ENCODE measurements around the gene SLMAP. TPM values are rescaled to one million over a fixed set of nuclear protein-coding genes. Genes with fewer than 3 reads are reported as not detected.

SLMAP gene
- total and polyA plus RNA-seq, 11 donors, result 96.4 to 534 (median 269) TPM

DNA sequence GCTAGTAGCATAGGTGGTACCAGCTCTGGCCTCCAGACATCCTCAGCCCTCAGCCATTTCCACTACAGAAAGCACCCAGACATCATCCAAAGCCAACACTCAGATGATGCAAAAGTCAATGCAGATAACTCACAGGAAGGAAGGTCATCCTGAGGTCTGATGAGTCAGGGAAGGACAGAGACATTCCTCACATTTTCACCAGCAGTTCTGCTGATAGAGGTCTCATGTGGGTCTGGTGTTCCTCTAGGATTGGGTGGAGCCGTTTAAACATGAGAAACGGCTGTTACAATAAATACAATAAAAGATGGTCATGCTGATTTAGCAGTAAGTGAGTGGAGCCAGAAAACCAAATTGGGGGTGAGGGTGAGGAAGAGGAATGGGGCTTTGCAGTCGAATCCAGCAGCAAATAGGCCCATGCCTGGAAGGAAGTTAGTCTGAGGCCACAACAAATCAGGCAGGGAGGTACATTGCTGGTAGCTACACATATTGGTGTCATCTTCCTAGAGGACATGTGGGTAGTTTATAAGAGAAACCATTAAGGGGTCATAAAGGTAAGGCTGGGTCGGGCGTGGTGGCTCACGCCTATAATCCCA lies 218.8 kb downstream of the SLMAP start:
- Histone ChIP-seq H3K4me3 (no peak overlapping the region), H3K4me1 (peaks cover 0 to 50% (median 18%) of the 10 kb centered on the region in 12 donors), H3K27me3 (no peaks in the 10 kb centered on the region), H3K27ac (peak overlapping the region in 7 of 12 donors; percentile 11 to 70 (median 24)), H3K9me3 (no peaks in the 10 kb centered on the region), H3K36me3 (no peaks in the 10 kb centered on the region)
- TF ChIP-seq, protein P1, sequence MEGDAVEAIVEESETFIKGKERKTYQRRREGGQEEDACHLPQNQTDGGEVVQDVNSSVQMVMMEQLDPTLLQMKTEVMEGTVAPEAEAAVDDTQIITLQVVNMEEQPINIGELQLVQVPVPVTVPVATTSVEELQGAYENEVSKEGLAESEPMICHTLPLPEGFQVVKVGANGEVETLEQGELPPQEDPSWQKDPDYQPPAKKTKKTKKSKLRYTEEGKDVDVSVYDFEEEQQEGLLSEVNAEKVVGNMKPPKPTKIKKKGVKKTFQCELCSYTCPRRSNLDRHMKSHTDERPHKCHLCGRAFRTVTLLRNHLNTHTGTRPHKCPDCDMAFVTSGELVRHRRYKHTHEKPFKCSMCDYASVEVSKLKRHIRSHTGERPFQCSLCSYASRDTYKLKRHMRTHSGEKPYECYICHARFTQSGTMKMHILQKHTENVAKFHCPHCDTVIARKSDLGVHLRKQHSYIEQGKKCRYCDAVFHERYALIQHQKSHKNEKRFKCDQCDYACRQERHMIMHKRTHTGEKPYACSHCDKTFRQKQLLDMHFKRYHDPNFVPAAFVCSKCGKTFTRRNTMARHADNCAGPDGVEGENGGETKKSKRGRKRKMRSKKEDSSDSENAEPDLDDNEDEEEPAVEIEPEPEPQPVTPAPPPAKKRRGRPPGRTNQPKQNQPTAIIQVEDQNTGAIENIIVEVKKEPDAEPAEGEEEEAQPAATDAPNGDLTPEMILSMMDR (IDR thresholded peaks at IDR 0.05), result no peak
- no peak for TF ChIP-seq POLR2A (IDR thresholded peaks at IDR 0.05)
- DNase-seq, result peak in 1 of 5 donors; percentile 48
- intact Hi-C loops (cut with DNase I), result no loop called here
- ATAC-seq, result peak in 3 of 4 donors; percentile 59 to 84 (median 71)
- WGBS, 4 donors, result 57 to 62% (median 59%) methylated on average over 6 of the region's 6 CpGs

DNA sequence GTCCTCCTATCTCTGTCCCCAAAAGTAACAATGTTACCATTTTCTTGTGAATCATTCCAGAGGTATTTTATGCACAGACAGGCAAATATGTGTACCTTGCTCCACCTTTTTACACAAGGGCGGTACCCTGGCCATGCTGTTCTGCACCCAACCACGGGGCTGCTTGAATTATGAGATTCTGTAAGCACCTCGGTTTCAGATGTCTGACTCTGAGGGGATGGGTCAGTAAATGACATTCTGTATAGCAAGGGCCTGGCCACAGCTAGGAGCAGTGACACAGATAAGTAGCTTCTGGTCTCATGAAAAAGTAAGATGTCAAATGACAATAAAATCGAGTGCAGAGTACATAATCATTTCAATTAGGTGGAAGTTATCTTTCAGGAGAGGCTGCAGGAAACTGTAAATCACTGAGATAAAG lies 221.7 kb downstream of the SLMAP start:
- H3K27me3 ChIP-seq, result no peaks in the 10 kb centered on the region
- no peaks in the 10 kb centered on the region for H3K36me3 ChIP-seq
- peaks cover 2 to 43% (median 12%) of the 10 kb centered on the region in 12 donors for H3K4me1 ChIP-seq
- DNase-seq (no peak), ATAC-seq (no peak)
- no peaks in the 10 kb centered on the region for H3K9me3 ChIP-seq
- no peak overlapping the region for H3K4me3 ChIP-seq
- intact Hi-C loops (cut with DNase I), result no loop called here
- peak overlapping the region in 6 of 12 donors; percentile 5 to 61 (median 40) for H3K27ac ChIP-seq
- no peak for TF ChIP-seq POLR2A (IDR thresholded peaks at IDR 0.05)
- TF ChIP-seq, protein P1 (IDR thresholded peaks at IDR 0.05), result no peak
- WGBS, 4 donors, result 61 to 67% (median 64%) methylated on average over 4 of the region's 4 CpGs

DNA sequence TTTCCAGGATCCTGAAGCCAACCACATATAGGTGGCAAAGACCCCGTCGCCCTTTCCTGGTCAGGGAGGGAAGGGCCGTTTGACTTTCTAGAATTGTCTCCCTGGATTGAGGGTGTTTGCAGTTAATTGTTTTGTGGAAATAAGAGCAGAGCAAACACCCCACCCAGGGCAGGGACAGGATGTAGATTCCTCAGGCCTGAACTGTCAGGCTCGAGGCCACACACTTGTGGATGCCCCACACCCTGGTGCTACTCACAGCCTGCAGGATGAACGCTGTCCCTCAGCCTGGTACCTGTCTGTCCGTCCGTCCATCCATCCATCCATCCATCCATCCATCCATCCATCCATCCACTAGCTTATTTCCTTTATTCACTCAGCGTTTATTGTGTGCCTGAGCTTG lies 222.2 kb downstream of the SLMAP start:
- peaks cover 4 to 45% (median 14%) of the 10 kb centered on the region in 12 donors for H3K4me1 ChIP-seq
- peak overlapping the region in 5 of 12 donors; percentile 17 to 61 (median 45) for H3K27ac ChIP-seq
- H3K27me3 ChIP-seq, result no peaks in the 10 kb centered on the region
- no peaks in the 10 kb centered on the region for H3K36me3 ChIP-seq
- DNase-seq, result peak in 1 of 5 donors; percentile 37
- WGBS, 4 donors, result 59 to 79% (median 68%) methylated on average over 8 of the region's 8 CpGs
- no peak for TF ChIP-seq POLR2A (IDR thresholded peaks at IDR 0.05)
- TF ChIP-seq, protein P1 (IDR thresholded peaks at IDR 0.05), result no peak
- no peaks in the 10 kb centered on the region for H3K9me3 ChIP-seq
- H3K4me3 ChIP-seq, result no peak overlapping the region
- intact Hi-C loops (cut with DNase I), result no loop called here
- ATAC-seq, result peak in 2 of 4 donors; percentile 33 to 43

Other genes starting within 250 kb of the SLMAP start
- under 1 TPM in 3 of 9 donors, not detected in 6; 0.20 to 0.42 (median 0.32) TPM for gene DNAH12, start 212.0 kb upstream of the SLMAP start, total RNA-seq
- gene DNAH12, start 212.0 kb upstream of the SLMAP start, polyA plus RNA-seq, result under 1 TPM in 1 of 2 donors, not detected in 1; 0.04 TPM
- 10 to 100 TPM in 8 of 9 donors, 1 to 10 TPM in 1; 8.3 to 14.6 (median 12.8) TPM for gene PDE12, start 200.0 kb upstream of the SLMAP start, total RNA-seq
- 10 to 100 TPM in 1 of 2 donors, 1 to 10 TPM in 1; 2.7 to 10.3 TPM for gene PDE12, start 200.0 kb upstream of the SLMAP start, polyA plus RNA-seq
- 10 to 100 TPM; 56.6 to 99.8 (median 74.6) TPM for gene ARF4, start 159.0 kb upstream of the SLMAP start, total RNA-seq
- gene ARF4, start 159.0 kb upstream of the SLMAP start, polyA plus RNA-seq, result 100 to 1,000 TPM in 1 of 2 donors, 10 to 100 TPM in 1; 37.9 to 159 TPM
- 10 to 100 TPM; 12.3 to 27.9 (median 18.6) TPM for gene DENND6A, start 63.2 kb upstream of the SLMAP start, total RNA-seq
- gene DENND6A, start 63.2 kb upstream of the SLMAP start, polyA plus RNA-seq, result 1 to 10 TPM; 4.9 to 6.3 TPM